ENCODE results near the gene PIM3. TPM values are rescaled to one million over a fixed set of nuclear protein-coding genes. Genes with fewer than 3 reads are reported as not detected.

Gene PIM3
- polyA plus RNA-seq, 4 donors = 35.7 to 72.2 (median 45.9) TPM

- Histone ChIP-seq H3K36me3 (ENCODE audit: control insufficient read depth in 3 of 3, insufficient read depth in 2 of 3, low read depth in 1 of 3, low read length in 3 of 3) (peaks cover 12 to 26% (median 13%) of the 10 kb centered on the region in 3 donors), H3K4me3 (ENCODE audit: low read depth in 1 of 3, low read length in 3 of 3) (peak overlapping the region in 2 of 3 donors; percentile 15 to 52), H3K27ac (ENCODE audit: low read depth in 1 of 3, low read length in 2 of 3) (peak overlapping the region; percentile 89 to 96 (median 94)), H3K9me3 (ENCODE audit: control insufficient read depth in 2 of 2, insufficient read depth in 1 of 2, low read depth in 1 of 2, low read length in 1 of 2) (no peaks in the 10 kb centered on the region), H3K4me1 (ENCODE audit: control insufficient read depth in 3 of 3, insufficient read depth in 2 of 3, low read depth in 1 of 3, low read length in 2 of 3) (peaks cover 3 to 52% (median 6%) of the 10 kb centered on the region in 3 donors), H3K27me3 (ENCODE audit: control insufficient read depth in 3 of 3, insufficient read depth in 3 of 3, low read length in 3 of 3) (no peaks in the 10 kb centered on the region)
- no peak for DNase-seq
- no peak for FAIRE-seq
- WGBS, 3 donors = 73 to 78% (median 73%) methylated on average over 28 to 29 of the region's 29 CpGs
Observed at GRCh38 chr22:49958931-49959781, 1.4 kb upstream of the PIM3 start.

GRCh38 chr22:49959782-49960158, 802 bp upstream of the PIM3 start:
- DNase-seq = peak in 1 of 2 donors; percentile 93
- Histone ChIP-seq H3K27me3 (ENCODE audit: control insufficient read depth in 3 of 3, insufficient read depth in 3 of 3, low read length in 3 of 3) (no peaks in the 10 kb centered on the region), H3K9me3 (ENCODE audit: control insufficient read depth in 2 of 2, insufficient read depth in 1 of 2, low read depth in 1 of 2, low read length in 1 of 2) (no peaks in the 10 kb centered on the region), H3K4me3 (ENCODE audit: low read depth in 1 of 3, low read length in 3 of 3) (peak overlapping the region; percentile 52 to 97 (median 60)), H3K36me3 (ENCODE audit: control insufficient read depth in 3 of 3, insufficient read depth in 2 of 3, low read depth in 1 of 3, low read length in 3 of 3) (peaks cover 13 to 32% (median 14%) of the 10 kb centered on the region in 3 donors), H3K27ac (ENCODE audit: low read depth in 1 of 3, low read length in 2 of 3) (peak overlapping the region; percentile 89 to 96 (median 94)), H3K4me1 (ENCODE audit: control insufficient read depth in 3 of 3, insufficient read depth in 2 of 3, low read depth in 1 of 3, low read length in 2 of 3) (peaks cover 3 to 52% (median 8%) of the 10 kb centered on the region in 3 donors)
- no peak for FAIRE-seq
- 1 to 6% (median 1%) methylated on average over 20 to 21 of the region's 21 CpGs for WGBS, 3 donors

- peaks cover 14 to 43% (median 15%) of the 10 kb centered on the region in 3 donors for H3K36me3 ChIP-seq (ENCODE audit: control insufficient read depth in 3 of 3, insufficient read depth in 2 of 3, low read depth in 1 of 3, low read length in 3 of 3)
- H3K27me3 ChIP-seq (ENCODE audit: control insufficient read depth in 3 of 3, insufficient read depth in 3 of 3, low read length in 3 of 3) = no peaks in the 10 kb centered on the region
- DNase-seq = peak in 1 of 2 donors; percentile 74
- WGBS, 3 donors = 1% methylated on average over 53 to 84 of the region's 84 CpGs
- FAIRE-seq = no peak
- H3K9me3 ChIP-seq (ENCODE audit: control insufficient read depth in 2 of 2, insufficient read depth in 1 of 2, low read depth in 1 of 2, low read length in 1 of 2) = no peaks in the 10 kb centered on the region
- peak overlapping the region; percentile 74 to 97 (median 97) for H3K4me3 ChIP-seq (ENCODE audit: low read depth in 1 of 3, low read length in 3 of 3)
- H3K27ac ChIP-seq (ENCODE audit: low read depth in 1 of 3, low read length in 2 of 3) = peak overlapping the region; percentile 80 to 96 (median 94)
- peaks cover 3 to 55% (median 8%) of the 10 kb centered on the region in 3 donors for H3K4me1 ChIP-seq (ENCODE audit: control insufficient read depth in 3 of 3, insufficient read depth in 2 of 3, low read depth in 1 of 3, low read length in 2 of 3)
Observed at GRCh38 chr22:49961005-49961600, 531 bp downstream of the PIM3 start.

- Histone ChIP-seq H3K9me3 (ENCODE audit: control insufficient read depth in 2 of 2, insufficient read depth in 1 of 2, low read depth in 1 of 2, low read length in 1 of 2) (no peaks in the 10 kb centered on the region), H3K27ac (ENCODE audit: low read depth in 1 of 3, low read length in 2 of 3) (peak overlapping the region; percentile 80 to 96 (median 94)), H3K36me3 (ENCODE audit: control insufficient read depth in 3 of 3, insufficient read depth in 2 of 3, low read depth in 1 of 3, low read length in 3 of 3) (peaks cover 14 to 47% (median 15%) of the 10 kb centered on the region in 3 donors), H3K4me3 (ENCODE audit: low read depth in 1 of 3, low read length in 3 of 3) (peak overlapping the region; percentile 74 to 97 (median 97)), H3K4me1 (ENCODE audit: control insufficient read depth in 3 of 3, insufficient read depth in 2 of 3, low read depth in 1 of 3, low read length in 2 of 3) (peaks cover 3 to 58% (median 8%) of the 10 kb centered on the region in 3 donors), H3K27me3 (ENCODE audit: control insufficient read depth in 3 of 3, insufficient read depth in 3 of 3, low read length in 3 of 3) (no peaks in the 10 kb centered on the region)
- FAIRE-seq = no peak
- 1% methylated on average over 31 to 49 of the region's 49 CpGs for WGBS, 3 donors
- DNase-seq = no peak
Observed at GRCh38 chr22:49961601-49962011, 1.0 kb downstream of the PIM3 start.

DNA sequence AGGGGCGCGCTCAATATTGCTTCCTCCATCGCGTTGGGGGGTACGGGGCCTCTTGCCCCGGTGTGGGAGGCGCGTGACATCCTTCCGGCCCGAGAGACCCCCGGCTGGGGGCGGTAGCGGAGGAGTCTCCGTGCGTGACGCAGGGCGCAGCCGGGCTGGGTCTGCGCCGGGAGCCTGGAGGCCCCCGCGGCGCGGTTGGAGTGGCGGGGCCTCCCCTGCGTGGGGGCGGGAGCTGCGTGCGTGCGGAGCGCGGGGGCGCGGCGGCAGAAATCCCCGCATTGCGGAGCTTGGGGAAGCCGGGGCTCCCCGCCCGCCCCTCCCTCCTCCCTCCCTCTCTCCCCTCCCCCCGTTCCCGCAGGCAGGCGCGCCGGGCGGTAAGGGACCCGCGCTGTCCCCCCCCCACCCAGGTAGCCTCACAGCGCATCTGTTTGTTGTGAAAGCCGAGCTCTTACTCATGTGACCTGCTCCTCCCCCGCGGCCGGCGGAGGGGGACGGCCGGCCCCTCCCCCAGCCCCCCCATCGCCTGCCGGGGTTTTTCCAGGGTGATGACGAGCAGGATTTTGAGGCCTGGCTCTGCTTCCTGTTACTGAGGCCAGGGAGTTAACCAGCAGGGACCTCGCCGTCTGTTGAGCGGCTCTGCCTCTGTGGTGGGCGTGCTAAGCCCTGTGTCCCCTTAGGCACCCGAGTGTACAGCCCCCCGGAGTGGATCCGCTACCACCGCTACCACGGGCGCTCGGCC, 1.6 kb downstream of the PIM3 start:
- 2 to 5% (median 4%) methylated on average over 42 to 70 of the region's 70 CpGs for WGBS, 3 donors
- FAIRE-seq = no peak

DNA sequence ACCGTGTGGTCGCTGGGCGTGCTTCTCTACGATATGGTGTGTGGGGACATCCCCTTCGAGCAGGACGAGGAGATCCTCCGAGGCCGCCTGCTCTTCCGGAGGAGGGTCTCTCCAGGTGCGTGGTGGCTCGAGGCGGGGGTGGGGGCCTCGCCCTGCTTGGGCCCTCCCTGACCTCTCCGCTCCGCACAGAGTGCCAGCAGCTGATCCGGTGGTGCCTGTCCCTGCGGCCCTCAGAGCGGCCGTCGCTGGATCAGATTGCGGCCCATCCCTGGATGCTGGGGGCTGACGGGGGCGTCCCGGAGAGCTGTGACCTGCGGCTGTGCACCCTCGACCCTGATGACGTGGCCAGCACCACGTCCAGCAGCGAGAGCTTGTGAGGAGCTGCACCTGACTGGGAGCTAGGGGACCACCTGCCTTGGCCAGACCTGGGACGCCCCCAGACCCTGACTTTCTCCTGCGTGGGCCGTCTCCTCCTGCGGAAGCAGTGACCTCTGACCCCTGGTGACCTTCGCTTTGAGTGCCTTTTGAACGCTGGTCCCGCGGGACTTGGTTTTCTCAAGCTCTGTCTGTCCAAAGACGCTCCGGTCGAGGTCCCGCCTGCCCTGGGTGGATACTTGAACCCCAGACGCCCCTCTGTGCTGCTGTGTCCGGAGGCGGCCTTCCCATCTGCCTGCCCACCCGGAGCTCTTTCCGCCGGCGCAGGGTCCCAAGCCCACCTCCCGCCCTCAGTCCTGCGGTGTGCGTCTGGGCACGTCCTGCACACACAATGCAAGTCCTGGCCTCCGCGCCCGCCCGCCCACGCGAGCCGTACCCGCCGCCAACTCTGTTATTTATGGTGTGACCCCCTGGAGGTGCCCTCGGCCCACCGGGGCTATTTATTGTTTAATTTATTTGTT, 2.4 kb downstream of the PIM3 start:
- no peak for FAIRE-seq
- Histone ChIP-seq H3K27me3 (ENCODE audit: control insufficient read depth in 3 of 3, insufficient read depth in 3 of 3, low read length in 3 of 3) (no peaks in the 10 kb centered on the region), H3K36me3 (ENCODE audit: control insufficient read depth in 3 of 3, insufficient read depth in 2 of 3, low read depth in 1 of 3, low read length in 3 of 3) (peaks cover 14 to 55% (median 15%) of the 10 kb centered on the region in 3 donors), H3K4me3 (ENCODE audit: low read depth in 1 of 3, low read length in 3 of 3) (peak overlapping the region; percentile 74 to 97 (median 97)), H3K4me1 (ENCODE audit: control insufficient read depth in 3 of 3, insufficient read depth in 2 of 3, low read depth in 1 of 3, low read length in 2 of 3) (peaks cover 3 to 54% (median 8%) of the 10 kb centered on the region in 3 donors), H3K9me3 (ENCODE audit: control insufficient read depth in 2 of 2, insufficient read depth in 1 of 2, low read depth in 1 of 2, low read length in 1 of 2) (no peaks in the 10 kb centered on the region), H3K27ac (ENCODE audit: low read depth in 1 of 3, low read length in 2 of 3) (peak overlapping the region; percentile 57 to 91 (median 59))
- WGBS, 3 donors = 46 to 51% (median 46%) methylated on average over 58 to 63 of the region's 63 CpGs
- no peak for DNase-seq

More for the DNA sequence above, 1.6 kb downstream of the PIM3 start:
- Histone ChIP-seq H3K9me3 (ENCODE audit: control insufficient read depth in 2 of 2, insufficient read depth in 1 of 2, low read depth in 1 of 2, low read length in 1 of 2) (no peaks in the 10 kb centered on the region), H3K4me3 (ENCODE audit: low read depth in 1 of 3, low read length in 3 of 3) (peak overlapping the region; percentile 74 to 97 (median 97)), H3K27ac (ENCODE audit: low read depth in 1 of 3, low read length in 2 of 3) (peak overlapping the region; percentile 80 to 96 (median 94)), H3K36me3 (ENCODE audit: control insufficient read depth in 3 of 3, insufficient read depth in 2 of 3, low read depth in 1 of 3, low read length in 3 of 3) (peaks cover 14 to 49% (median 15%) of the 10 kb centered on the region in 3 donors), H3K4me1 (ENCODE audit: control insufficient read depth in 3 of 3, insufficient read depth in 2 of 3, low read depth in 1 of 3, low read length in 2 of 3) (peaks cover 3 to 57% (median 8%) of the 10 kb centered on the region in 3 donors), H3K27me3 (ENCODE audit: control insufficient read depth in 3 of 3, insufficient read depth in 3 of 3, low read length in 3 of 3) (no peaks in the 10 kb centered on the region)
- peak; percentile 67 to 90 for DNase-seq

DNA sequence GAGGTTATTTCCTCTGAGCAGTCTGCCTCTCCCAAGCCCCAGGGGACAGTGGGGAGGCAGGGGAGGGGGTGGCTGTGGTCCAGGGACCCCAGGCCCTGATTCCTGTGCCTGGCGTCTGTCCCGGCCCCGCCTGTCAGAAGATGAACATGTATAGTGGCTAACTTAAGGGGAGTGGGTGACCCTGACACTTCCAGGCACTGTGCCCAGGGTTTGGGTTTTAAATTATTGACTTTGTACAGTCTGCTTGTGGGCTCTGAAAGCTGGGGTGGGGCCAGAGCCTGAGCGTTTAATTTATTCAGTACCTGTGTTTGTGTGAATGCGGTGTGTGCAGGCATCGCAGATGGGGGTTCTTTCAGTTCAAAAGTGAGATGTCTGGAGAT, 3.1 kb downstream of the PIM3 start:
- FAIRE-seq = no peak
- no peaks in the 10 kb centered on the region for H3K9me3 ChIP-seq (ENCODE audit: control insufficient read depth in 2 of 2, insufficient read depth in 1 of 2, low read depth in 1 of 2, low read length in 1 of 2)
- WGBS, 3 donors = 56 to 60% (median 59%) methylated on average over 6 of the region's 6 CpGs
- peak overlapping the region; percentile 74 to 97 (median 97) for H3K4me3 ChIP-seq (ENCODE audit: low read depth in 1 of 3, low read length in 3 of 3)
- peaks cover 3 to 47% (median 8%) of the 10 kb centered on the region in 3 donors for H3K4me1 ChIP-seq (ENCODE audit: control insufficient read depth in 3 of 3, insufficient read depth in 2 of 3, low read depth in 1 of 3, low read length in 2 of 3)
- no peak for DNase-seq
- peaks cover 14 to 55% (median 15%) of the 10 kb centered on the region in 3 donors for H3K36me3 ChIP-seq (ENCODE audit: control insufficient read depth in 3 of 3, insufficient read depth in 2 of 3, low read depth in 1 of 3, low read length in 3 of 3)
- no peaks in the 10 kb centered on the region for H3K27me3 ChIP-seq (ENCODE audit: control insufficient read depth in 3 of 3, insufficient read depth in 3 of 3, low read length in 3 of 3)
- peak overlapping the region in 1 of 3 donors; percentile 91 for H3K27ac ChIP-seq (ENCODE audit: low read depth in 1 of 3, low read length in 2 of 3)

Measured in small intestine (tissue), 7 donors.